Stimulated activated CD8-positive, alpha-beta memory T cell treated with anti-CD3 and anti-CD28 coated beads, Interleukin-12 subunit alpha, Interleukin-12 subunit beta, amount 100 ng/mL, for 1 hour (primary cell): ENCODE measurements around the gene ZBTB42.

Experiments
- DNase-seq: peaks from one replicate; pipeline ENCODE4 v3.0.0-alpha.2; 2020; ENCODE audit warnings: low read depth

ZBTB42 gene

DNA sequence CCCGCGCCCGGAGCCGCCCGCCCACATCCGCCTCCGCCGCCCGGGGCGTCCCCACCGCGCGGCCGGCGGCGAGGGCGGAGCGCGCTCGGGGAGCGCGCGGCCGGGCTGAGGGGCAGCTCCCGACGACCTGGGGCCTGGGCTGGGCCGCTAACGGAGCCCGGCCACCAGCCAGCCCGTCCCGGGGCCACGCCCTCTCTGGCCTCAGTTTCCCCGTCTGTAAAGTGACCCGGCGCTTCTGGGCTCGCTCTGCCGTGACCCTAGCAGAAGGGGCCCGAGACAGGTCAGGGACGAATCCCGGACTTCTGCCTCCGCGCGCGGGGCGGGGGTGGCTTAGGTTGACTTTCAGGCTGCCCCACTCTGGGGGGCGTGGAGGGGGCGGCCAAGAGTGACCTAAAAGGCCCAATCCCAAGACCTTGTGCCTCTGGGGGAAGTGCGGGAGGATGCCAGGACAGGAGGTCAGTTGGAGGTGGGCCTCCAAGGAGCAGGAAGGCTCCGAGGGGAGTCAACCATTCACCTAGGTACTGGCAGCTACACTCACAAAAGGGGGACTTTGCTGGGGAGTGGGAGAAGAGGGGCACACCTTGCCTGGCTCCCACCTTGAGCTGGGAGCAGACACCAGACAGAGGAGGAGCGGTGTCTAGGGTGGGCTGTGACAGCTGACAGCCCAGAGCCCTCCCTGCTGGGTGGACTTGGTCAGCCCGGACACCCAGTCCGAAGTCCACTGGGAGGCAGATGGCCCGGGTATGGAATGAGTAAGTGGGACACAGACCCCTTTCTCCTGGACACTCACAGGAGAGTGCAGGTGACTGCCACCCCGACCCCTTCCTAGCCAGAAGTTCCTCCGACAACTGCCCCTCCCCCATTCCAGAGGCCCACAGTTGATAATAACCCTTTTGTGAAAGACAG is 4.9 kb upstream of the ZBTB42 start:
- peak; percentile 33 for DNase-seq

DNA sequence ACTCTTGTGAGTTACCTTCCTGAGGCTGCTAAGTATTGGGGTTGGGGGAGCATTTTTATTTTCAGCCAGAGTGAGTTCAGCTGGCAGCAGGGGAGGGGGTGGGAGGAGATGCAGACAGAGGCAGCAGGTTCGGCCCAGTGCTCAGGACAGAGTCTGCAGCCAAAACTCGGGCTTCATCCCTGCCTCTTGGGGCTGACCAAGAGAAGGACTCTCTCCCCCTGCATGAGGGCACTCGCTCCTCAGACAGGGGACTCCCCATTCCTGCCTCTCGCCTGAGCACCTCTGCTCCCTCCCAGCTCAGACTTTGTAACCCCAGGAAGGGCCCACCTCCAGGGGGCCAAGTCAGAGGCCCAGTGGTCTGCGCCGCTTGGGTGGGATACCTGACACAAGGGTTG is 4.2 kb upstream of the ZBTB42 start:
- DNase-seq: no peak

DNA sequence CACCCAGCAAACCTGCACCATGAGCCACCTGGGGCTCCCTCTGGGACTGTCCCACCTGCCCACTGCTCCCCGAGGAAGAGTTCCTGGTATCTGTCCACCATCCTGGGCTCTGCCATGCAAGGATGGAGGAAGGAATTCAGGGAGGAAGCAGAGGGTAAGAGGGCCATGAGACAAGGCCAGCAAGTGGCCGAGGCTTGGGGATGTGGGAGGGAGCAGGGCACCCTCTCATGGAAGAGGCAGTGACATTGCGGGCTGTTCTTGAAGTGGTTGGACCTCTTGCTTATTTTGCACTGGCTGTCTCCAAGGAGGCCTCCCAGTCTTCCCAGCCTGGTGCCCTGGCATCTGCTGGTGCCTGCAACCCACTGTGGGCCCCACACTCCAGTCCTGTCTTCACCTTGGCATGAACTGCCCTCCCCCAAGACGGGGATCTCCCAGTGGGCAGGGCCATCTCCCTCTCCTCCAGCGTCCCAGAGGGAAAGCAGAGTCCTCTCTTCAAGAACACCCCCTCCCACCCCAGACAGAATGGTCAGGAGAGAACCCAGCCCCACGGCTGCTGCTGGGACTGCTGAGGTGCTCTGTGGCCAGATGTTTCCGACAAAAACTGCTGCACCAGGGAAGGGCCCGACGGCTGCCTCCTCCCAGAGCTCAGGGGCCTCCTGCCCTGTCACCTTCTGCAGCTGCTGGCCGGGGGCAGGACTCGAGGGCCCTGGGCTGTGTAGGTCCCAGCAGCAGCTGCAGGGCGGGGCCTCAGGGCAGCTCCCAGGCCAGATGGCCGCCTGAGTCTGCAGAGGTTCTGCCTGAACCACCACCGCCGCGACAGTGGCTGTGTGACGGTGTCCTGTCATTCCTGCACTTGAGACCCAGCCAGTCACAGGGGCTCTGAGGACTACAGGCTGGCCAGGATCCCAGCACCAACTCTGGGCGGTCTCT is 3.5 kb upstream of the ZBTB42 start:
- DNase-seq: no peak

DNA sequence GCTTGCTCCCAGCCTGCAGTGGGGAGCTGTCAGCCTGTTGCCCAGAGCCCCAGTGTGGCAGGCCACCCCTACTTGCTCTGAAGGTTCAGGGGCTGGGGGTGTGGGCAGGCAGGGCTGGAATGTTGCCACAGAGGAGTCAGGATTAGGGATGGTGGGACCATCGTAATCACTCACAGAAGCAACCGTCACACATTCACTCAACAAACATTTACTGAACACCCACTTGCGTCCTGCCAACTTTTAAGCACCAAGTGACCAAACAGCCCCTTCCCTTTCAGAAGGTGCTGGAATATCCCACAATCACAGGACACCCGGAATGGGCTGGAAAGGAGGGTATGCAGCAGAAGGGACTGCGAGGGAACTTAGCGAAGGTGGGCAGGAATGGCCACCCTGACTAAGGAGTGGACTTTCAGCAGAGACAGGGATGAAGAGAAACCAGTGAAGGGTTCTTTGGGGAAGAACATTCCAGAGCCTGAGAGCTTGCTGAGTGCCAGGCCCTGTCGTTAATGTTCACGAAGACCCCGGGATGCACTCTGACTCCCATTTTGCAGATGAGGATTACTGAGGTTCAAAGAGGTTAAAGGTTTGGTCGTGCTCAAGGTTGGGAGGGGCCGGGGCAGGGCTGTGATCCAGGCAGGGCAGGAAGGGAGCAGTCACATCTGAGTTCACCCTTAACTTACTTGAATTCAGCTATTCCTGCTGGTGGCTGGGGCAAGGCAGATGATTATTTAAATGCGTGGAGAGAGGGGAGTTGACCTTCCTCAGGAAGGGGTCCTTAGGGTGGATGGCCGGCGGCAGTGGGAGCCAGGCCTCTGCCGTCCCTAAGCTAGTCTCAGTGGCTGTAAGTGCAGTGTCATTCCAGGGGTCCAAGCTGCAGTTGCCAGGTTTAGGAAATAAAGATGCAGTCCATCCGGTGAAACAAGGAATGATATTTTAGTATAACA is 2.3 kb upstream of the ZBTB42 start:
- DNase-seq: no peak

DNA sequence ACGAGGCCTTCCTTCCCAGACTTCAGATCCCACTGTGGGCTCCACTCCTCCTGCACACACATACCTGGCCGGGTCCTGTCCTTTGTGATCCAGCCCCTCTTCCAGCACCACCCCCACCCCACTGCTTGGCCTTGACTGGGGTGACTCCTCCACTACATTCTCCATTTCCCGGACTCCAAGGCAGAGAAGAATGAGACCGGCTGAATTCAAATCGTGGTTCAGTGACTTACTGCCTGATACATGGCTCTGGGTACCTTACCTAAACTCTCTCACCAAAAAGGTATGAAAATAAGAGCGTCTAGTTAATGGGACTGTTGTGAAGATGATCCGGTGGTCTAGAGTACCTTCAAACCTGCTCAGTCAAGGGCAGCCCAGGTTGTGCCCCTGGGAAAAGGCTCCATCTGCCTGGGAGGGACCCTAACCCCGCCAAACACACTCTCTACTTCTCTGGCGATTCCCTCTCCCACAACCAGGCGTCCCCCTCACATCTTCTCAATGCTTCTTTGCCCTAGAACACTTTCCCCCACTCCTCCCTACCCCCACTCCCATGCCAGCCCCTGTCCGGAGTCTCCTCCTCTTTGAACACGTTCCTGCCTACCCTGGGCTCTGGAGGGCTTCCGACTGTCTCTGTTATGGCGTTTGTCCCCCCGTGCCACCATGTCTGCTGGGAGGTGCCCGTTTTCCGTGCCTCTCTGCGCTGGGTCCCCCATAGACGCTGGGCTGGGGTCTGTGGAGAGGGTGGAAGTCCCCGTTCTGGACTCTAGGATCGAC is 1.5 kb upstream of the ZBTB42 start:
- DNase-seq: no peak

DNA sequence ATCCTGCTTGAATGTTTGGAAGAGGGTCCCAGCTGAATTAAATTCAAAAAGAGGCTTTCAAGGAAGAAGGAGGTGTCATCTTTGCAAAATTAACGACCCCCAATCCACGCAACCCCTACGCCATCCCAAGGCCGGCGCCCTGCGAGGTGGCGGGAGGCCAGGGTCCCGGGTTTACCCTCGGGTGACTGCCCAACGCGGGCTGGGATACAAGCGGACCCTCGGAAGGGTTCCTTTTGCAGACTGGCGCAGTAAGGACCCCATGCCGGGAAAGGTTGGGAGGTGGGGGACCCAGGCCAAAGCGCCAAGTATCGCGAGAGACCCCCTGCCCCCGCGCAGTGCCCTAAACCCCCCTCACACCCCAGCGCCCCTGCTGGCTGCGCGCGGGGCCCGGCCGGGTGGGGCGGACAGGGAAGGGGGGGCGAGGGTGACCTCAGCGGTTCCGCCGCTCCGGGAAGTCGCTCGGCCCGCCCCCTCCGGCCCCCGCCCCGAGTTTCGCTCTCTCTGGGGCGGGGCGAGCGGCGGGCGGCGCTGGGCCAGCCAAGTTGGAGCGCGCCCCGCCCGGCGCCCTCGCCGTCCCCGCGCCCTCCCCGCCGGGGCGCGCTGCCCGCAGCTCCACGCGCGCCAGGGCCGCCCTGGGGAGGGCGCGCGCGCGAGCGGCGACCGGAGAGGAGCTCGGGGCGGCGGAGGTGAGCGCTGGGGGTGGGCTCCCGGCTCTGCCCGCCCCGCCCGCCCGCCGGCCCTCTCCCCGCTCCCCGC is 708 bp upstream of the ZBTB42 start:
- peak; percentile 72 for DNase-seq

DNA sequence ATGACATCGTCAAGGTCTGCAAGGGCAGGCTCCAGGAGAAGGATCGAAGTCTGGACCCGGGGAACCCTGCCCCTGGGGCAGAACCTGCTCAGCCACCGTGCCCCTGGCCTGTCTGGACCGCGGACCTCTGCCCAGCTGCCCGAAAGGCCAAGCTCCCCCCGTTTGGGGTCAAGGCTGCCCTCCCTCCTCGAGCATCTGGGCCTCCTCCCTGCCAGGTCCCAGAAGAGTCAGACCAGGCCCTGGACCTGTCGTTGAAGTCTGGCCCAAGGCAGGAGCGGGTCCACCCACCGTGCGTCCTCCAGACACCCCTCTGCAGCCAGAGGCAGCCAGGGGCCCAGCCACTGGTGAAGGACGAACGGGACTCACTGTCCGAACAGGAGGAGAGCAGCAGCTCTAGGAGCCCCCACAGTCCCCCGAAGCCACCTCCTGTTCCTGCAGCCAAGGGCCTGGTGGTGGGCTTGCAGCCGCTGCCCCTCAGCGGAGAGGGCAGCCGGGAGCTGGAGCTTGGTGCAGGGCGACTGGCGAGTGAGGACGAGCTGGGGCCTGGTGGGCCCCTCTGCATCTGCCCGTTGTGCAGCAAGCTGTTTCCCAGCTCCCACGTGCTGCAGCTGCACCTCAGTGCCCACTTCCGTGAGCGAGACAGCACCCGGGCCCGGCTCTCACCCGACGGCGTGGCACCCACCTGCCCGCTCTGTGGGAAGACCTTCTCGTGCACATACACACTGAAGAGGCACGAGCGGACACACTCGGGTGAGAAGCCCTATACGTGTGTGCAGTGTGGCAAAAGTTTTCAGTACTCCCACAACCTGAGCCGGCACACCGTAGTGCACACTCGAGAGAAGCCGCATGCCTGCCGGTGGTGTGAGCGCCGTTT is 856 bp downstream of the ZBTB42 start:
- no peak for DNase-seq

DNA sequence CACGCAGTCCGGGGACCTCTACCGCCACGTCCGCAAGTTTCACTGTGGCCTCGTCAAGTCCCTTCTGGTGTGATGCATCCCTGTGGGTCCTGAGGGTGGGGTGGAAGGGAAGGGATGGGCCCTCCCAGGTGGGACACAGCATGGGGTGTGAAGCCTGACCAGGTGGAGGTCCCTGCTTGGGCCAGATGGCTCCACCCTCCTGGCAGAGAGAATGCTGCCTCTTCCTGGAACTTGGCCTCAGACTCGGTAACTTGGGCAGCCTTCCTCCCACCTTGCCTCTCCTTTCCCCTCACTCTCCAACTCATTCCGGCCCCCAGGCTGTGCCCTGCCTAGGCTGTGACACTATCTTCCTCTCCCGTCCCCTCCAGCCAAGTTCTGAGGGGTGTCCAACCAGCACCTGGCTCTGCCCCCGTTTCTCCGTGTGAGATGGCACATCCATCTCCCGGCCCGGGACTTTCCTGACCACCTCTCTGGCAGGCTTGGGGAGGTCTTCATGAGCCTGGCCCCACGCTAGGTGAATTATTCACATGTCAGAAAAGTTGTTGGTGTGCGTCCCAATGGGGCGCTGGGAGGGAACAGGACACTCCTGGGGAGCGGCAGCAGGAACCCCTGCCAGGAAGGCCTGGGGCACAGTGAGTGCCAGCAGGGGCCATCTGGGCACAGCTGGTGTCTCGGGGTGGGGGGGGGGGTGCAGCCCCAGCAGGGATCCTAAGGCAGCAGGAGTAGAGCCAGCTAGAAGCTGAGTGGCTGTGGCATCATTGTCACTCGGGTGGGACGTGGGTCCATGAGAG is 1.7 kb downstream of the ZBTB42 start:
- no peak for DNase-seq

DNA sequence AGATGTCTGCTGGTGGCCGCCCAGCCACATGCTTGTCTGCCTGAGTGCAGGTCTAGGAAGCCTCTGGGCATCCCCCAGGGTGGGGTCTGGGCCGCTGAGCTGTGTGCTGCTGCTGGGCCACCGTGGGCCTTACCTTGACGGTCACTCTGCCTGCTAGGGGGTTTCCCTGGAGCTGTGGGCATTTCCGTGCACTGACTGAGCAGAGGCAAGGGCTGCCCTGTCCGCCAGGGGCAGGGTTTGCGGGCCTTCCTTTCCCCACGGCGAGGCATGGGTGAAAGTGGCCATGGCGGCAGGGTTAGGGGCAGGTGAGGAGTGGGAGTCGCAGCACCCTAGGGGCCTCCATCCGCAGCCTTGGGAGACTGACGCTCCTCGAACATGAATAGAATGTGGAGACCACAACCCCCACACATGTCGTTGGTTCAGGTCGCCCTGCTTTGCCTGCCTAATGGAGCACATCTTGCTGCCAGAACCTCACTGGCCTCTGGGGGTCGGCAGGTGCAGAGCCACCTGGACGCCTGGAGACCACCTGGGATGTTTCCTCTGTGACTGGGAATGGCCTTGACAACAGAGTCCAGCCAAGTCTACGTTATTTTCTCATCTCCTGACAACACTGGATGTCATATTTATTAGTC is 2.5 kb downstream of the ZBTB42 start:
- DNase-seq: no peak

DNA sequence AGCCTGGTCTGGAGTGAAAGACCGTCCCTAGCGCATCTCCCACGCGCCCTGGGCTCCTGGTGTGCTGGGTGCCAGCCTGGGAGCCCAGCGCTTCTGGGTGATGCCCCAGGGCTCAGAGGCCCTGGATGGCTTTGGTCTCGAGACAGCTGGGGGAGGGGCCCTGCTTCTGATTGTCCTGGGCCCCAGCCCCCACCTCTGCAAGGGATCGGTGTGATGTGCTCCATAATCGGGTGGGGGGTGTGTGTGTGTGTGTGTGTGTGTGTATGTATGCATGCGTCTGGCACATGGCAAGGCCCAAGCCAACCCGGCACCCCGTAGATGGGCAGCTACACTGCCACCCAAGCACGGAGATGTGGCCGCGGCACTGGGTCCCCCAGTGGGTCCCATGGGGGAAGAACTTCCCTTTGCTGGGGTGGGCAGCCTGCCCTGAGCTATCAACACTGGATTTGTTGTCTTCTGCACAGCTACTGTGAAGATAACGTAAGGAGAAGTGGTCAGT is 3.1 kb downstream of the ZBTB42 start:
- no peak for DNase-seq

GRCh38 chr14:104804481-104805325 is 3.8 kb downstream of the ZBTB42 start:
- DNase-seq: no peak

- DNase-seq: no peak
Measured at GRCh38 chr14:104805326-104805678, 4.4 kb downstream of the ZBTB42 start.

- DNase-seq: no peak
Measured at GRCh38 chr14:104805941-104806624, 5.2 kb downstream of the ZBTB42 start.

GRCh38 chr14:104806625-104807465 is 5.9 kb downstream of the ZBTB42 start:
- DNase-seq: no peak

DNA sequence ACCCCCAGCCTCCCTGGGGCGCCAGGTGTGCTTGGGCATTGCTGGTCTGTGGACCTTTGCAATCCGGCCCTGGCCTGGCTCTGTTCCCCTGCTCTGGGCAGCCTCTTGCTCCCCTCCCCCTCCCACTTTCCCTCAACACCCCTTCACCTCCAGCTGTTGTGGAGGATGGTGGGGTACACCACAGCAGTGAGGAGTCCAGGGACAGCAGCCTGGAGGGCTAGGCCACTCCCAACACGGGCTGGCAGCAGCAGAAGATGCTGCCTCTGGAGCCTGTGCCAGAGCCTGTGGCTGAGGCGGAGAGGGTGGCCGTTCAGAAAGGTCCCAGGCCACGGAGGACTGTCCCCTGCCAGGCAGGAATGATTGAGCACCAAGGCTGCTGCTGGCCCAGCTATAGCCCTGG is 7.6 kb downstream of the ZBTB42 start:
- no peak for DNase-seq
